Rectal smooth muscle tissue (tissue), 1 donor: Measurements from ENCODE around the gene NTM.

Experiments used
- H3K27ac ChIP-seq: one replicate; pipeline ENCODE4 v1.7.0; 2013; ENCODE audit warnings: low read depth, low read length, inconsistent platforms
- H3K27me3 ChIP-seq: one replicate; pipeline ENCODE4 v1.7.0; 2013; ENCODE audit warnings: low read length; ENCODE audit not compliant: control insufficient read depth, insufficient read depth
- H3K36me3 ChIP-seq: one replicate; pipeline ENCODE4 v1.7.0; 2013; ENCODE audit warnings: low read length; ENCODE audit not compliant: control insufficient read depth, insufficient read depth
- H3K4me1 ChIP-seq: one replicate; pipeline ENCODE4 v1.7.0; 2013; ENCODE audit warnings: low read length; ENCODE audit not compliant: control insufficient read depth, insufficient read depth
- H3K4me3 ChIP-seq: one replicate; pipeline ENCODE4 v1.7.0; 2013; ENCODE audit warnings: low read length
- H3K9ac ChIP-seq: one replicate; pipeline ENCODE4 v1.7.0; 2013; ENCODE audit warnings: low read length

Gene NTM

DNA sequence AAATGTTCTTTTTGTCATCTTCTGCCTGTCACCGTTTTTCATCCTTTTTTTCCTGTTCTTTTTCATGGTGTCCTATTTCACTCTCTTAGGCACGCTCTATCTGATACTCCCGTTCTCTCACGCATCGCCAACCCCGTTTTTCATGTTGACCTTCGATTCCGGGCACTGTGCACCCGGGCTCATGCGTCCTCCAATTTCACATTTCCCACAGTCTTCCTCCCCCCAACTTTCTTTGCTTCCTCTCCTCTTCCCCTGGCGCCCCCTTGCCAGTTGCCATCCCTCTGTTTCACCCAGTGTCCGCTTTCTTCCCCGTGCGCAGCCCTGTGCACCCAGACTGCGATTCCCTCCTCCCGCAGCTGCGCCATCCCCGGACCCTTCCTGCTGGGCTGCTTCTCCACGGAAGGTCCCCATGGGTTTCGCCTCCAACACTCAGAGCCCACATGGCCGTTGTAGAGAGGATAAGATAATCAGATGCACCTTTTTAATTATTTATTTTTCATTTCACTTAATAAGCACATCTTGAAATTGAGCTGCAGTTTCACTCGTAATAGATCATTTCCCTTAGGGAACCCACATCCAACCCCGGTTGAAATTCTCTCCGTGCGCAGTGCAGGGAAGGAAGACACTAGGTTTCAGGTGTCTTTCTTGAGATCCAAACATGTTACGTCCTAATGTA is 791.1 kb downstream of the NTM start:
- Histone ChIP-seq H3K9ac (no peak overlapping the region), H3K4me1 (no peaks in the 10 kb centered on the region), H3K4me3 (no peak overlapping the region), H3K27ac (no peak overlapping the region), H3K27me3 (no peaks in the 10 kb centered on the region), H3K36me3 (no peaks in the 10 kb centered on the region)

DNA sequence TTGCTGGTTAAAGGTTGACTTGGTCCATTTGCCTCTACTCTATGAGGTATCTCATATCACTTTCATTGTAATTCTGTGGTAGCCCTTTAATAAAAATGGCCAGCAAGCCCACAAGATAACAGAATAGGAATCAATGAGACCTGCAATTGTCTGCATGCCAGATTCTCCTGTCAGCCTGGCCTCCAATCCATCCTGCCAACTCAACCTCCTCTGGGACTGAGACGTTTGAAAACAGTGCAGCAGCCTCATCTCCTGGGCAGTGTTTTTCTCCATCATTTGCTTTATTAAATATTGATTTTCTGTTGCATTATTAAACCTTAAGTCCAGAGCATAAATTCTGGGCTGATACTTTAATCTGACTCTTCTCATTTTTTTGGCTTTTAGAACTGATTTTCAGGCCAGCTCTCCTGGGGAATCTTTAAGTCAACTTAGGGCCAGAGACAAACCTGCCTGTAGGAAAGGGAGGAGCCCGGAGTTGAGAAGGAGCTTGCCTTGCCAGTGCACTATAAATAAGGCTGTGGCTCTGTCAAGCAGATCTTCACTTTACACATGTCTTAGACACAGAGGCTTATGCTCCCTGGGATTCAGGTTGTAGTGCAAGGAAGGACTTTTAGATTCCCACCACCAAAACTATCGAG is 798.0 kb downstream of the NTM start:
- Histone ChIP-seq H3K4me1 (no peaks in the 10 kb centered on the region), H3K27ac (no peak overlapping the region)

DNA sequence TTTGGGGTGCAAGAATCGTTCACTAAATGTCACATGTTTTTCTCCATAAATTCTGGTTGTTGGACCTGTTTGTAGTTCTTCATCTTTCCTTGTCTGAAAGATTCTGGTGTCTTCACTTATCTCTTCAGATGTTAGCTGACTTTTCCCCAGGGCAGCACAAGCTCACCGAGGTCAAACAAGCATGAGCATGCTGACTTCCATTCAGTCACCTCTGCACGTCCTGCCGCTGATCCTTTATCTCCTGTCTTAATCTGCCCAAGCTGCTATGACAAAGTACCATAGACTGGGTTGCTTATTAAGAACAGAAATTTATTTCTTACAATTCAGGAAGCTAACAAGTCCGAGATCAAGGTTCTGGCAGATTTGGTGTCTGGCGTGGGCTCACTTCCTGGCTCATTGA is 800.6 kb downstream of the NTM start:
- no peak overlapping the region for H3K27ac ChIP-seq
- H3K4me3 ChIP-seq, result no peak overlapping the region
- no peak overlapping the region for H3K9ac ChIP-seq
- H3K27me3 ChIP-seq, result no peaks in the 10 kb centered on the region
- no peaks in the 10 kb centered on the region for H3K36me3 ChIP-seq
- H3K4me1 ChIP-seq, result no peaks in the 10 kb centered on the region

More for the DNA sequence above, 798.0 kb downstream of the NTM start:
- Histone ChIP-seq H3K4me3 (no peak overlapping the region), H3K36me3 (no peaks in the 10 kb centered on the region), H3K9ac (no peak overlapping the region), H3K27me3 (no peaks in the 10 kb centered on the region)

DNA sequence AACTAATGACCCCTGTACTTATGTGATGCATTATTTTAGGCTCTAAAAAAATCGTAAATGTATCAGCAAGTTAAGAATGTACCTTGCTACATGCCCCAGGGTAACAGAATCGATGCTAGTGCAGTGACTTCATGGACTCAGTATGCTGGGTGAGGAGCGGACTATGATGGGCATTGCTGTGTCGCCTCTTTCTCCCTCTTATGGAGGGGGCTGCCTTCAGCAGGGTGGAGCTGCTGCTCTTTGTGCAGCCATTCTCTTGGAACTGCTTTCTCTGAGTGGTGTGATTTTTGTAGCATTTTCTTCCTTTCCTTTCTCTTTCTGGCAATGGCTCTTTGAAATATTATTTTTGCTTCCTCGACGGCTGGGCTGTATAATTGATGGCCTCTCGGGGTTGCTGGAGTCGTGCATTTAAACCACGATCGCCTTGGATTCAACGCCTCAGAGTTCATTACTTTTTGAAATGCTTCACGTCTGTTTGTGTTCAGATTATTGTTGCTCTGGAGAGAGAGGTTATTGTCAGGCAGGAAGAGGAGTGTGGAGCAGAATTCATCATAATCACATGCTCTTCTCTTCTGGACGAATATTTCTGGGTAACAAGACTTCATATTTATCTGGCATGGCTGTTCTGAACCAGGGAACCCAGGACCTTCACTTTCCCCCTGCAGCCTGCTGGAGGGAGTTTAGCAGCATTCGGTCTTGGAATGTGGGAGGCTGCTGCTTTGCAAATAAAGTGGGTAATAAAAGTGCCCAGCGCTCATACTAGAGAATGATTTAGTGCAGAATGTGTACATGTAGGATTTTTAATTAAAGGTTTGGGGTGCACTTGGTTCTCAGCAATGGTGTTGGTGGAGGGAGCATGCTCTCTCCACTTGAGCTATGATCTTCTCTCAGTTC is 804.2 kb downstream of the NTM start:
- Histone ChIP-seq H3K9ac (no peak overlapping the region), H3K4me1 (no peaks in the 10 kb centered on the region), H3K36me3 (no peaks in the 10 kb centered on the region), H3K27me3 (no peaks in the 10 kb centered on the region), H3K4me3 (no peak overlapping the region), H3K27ac (no peak overlapping the region)

DNA sequence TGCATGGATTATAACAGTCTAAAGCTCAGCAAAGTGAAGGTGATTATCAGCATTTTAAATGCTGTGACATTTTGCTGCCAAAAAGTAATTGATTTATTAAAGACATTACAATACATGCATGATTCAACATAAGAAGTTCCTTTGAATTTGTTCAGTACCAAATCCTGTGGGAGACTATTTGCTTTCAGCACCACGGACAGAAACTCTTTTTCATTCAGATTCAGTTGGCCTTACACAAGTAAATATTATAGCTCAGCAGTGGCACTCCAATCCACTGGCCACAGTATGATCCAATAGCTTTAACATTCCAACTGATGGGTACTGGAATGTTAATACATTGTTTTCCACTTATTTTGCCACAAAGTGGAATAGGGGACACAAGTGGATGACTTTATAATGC is 806.7 kb downstream of the NTM start:
- Histone ChIP-seq H3K27me3 (no peaks in the 10 kb centered on the region), H3K27ac (no peak overlapping the region), H3K4me3 (no peak overlapping the region), H3K4me1 (no peaks in the 10 kb centered on the region), H3K36me3 (no peaks in the 10 kb centered on the region), H3K9ac (no peak overlapping the region)

DNA sequence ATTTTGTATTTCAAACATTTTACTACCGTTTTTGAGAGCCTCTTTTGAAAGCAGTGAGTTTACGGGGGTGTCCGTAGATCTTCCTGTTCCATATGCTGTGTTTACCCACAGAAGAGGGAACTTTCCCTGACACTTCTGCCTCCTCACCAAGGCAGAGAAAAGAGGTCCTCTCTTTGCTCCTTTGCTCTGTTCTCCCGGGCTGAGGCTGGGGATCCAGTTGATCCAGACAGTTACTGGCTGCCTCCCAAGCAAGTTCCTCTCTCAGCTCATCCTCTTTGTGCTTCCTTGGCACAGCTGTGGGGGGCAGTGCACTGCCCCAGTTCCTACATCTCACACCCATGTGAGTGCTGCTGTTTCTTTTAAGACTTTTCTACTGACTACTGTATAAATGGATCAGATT is 813.7 kb downstream of the NTM start:
- Histone ChIP-seq H3K4me3 (no peak overlapping the region), H3K27ac (no peak overlapping the region), H3K4me1 (no peaks in the 10 kb centered on the region), H3K9ac (no peak overlapping the region), H3K27me3 (no peaks in the 10 kb centered on the region), H3K36me3 (no peaks in the 10 kb centered on the region)

DNA sequence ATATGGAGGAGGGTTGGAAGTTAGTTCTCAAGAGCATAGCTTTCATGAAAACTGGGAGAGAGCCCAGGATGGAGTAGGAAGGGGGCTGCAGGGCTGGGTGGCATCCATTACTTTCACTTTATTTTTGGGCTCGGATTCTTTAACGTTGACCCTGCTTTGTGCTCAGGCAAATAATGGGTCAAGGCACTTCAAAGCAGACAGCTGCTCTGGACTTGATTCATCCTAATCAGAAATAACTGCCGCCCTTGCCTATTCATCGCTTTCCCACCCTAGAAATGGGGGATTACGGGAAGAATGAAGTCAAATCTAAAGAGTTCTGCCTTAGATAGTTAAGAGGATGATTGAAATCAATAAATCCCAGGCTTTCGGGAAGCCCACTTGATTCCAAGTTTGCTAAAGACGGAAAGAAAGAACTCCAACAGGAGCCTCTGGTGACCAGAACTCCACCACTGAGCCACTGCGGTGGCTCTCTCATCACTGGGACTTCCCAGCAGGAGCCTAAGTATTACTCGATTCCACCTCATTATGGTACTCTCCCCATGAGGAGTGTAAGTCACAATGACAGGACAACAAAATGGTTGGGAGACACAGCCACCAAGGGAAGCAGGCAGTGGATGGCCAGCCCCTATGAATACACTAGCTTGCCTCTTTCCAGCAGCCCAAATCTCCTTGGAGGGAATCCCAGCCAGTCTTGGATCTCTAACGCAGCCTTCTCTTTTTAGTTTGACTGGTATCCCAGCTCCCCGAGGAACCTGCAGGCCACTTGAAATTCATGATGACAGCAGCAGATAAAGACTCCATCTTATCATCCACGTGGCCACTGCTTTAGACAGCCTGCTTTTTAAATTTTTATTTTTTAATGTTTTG is 815.5 kb downstream of the NTM start:
- no peaks in the 10 kb centered on the region for H3K27me3 ChIP-seq
- no peak overlapping the region for H3K4me3 ChIP-seq
- H3K4me1 ChIP-seq, result no peaks in the 10 kb centered on the region
- no peaks in the 10 kb centered on the region for H3K36me3 ChIP-seq
- H3K27ac ChIP-seq, result no peak overlapping the region
- H3K9ac ChIP-seq, result no peak overlapping the region

DNA sequence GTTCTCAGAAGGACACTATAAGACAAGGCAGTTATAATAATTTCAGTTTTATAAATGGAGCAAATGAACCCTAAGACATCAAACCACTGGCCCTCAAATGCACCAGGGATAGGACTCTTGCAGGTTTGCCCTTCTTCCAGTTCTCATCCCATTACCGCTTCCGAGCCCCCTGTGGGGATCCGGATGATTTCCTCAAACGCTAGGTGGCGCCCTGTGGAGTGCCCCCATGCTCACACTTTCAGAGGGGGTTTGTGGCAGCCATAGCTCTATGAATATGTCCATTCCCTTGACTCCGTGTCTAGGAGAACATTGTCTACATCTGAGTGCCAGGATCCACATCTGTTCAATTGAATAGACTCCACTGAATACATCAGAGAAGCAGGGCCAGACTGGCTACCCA is 816.3 kb downstream of the NTM start:
- H3K36me3 ChIP-seq, result no peaks in the 10 kb centered on the region
- H3K27ac ChIP-seq, result no peak overlapping the region
- no peaks in the 10 kb centered on the region for H3K27me3 ChIP-seq
- H3K4me3 ChIP-seq, result no peak overlapping the region
- no peak overlapping the region for H3K9ac ChIP-seq
- no peaks in the 10 kb centered on the region for H3K4me1 ChIP-seq

DNA sequence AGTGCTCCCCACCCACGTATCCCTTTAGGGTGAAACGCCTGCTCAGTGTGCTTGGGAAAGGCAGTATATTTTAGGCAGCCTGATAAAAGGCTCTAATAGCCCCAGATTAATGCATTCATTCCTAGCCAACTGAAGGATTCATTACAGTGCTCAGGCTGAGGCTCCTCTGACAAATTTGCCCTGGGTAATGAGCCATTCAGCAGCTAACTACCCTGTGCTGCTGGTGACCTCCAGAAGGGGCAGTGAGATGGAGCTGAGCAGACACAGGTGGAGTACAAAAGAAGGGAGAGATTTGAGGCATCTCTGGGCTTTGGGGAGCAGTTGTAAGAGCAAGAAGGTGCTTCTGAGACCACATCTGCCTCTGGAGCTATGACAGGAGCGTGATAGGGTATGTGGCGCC is 817.0 kb downstream of the NTM start:
- Histone ChIP-seq H3K36me3 (no peaks in the 10 kb centered on the region), H3K4me1 (no peaks in the 10 kb centered on the region), H3K27ac (no peak overlapping the region), H3K4me3 (no peak overlapping the region), H3K9ac (no peak overlapping the region), H3K27me3 (no peaks in the 10 kb centered on the region)

DNA sequence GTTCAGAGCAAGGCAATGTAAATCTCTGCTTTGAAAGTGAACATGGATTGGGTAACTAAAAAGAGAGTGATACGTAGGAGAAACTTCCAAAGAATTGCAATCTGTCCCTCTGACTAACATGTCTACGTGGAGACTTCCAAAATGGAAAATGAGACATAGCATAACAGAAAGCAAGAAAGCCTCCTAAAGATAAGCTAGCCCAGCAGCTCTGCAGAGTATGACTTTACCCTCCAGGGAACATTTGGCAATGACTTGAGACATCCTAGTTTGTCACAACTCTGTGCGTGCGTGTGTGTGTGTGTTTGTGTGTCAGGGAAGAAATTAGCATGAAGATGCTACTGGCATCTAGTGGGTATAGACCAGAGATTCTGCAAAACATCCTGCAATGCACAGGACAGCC is 817.4 kb downstream of the NTM start:
- H3K4me3 ChIP-seq, result no peak overlapping the region
- no peaks in the 10 kb centered on the region for H3K36me3 ChIP-seq
- H3K27ac ChIP-seq, result no peak overlapping the region
- no peaks in the 10 kb centered on the region for H3K27me3 ChIP-seq
- H3K9ac ChIP-seq, result no peak overlapping the region
- no peaks in the 10 kb centered on the region for H3K4me1 ChIP-seq

DNA sequence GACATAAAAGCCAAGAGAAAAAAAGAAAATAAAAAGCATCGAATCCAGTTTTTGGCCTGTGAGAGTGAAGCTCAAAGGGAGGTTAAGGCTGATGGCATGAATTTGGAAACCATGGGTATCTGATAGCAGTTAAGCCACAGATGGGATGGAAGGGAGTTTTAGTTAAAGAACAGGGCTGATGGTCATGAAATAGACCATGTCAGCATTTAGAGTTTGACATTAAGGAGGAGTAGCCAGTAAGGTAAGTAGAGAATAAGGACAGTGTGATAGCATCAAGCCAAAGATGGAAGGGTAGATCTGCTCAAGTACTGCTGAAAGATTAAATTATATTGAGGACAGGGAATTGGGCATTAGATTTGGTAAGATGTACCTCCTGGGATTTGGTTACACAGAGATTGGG is 826.5 kb downstream of the NTM start:
- H3K4me3 ChIP-seq, result no peak overlapping the region
- no peaks in the 10 kb centered on the region for H3K27me3 ChIP-seq
- no peak overlapping the region for H3K27ac ChIP-seq
- H3K9ac ChIP-seq, result no peak overlapping the region
- no peaks in the 10 kb centered on the region for H3K4me1 ChIP-seq
- no peaks in the 10 kb centered on the region for H3K36me3 ChIP-seq

DNA sequence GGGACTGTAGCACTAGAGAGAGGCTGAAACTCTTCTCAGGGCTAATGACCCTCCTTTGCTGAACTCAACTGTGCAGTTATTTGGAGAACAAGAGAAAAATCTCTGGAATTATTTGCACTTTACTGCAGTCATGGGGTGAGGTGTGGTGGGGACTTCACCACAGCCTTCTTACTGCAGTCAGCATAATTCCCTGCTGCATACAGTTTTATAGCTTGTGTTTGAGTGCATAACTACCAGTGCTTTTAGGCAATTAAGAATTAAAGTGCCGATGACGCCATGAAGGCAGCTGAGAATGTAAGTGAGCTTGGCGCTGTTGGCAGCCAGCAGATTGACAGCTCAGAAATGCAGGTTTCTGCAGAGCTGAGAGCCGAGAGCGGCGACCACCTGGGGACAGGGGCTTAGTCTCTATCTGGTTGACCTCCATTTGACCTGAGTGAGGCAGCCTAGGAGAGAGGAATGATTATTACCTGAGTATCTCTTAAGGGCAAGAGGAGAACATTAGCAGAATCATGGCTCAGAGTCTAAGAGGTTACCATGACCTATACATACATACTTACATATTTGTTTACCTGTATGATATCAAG is 830.0 kb downstream of the NTM start:
- Histone ChIP-seq H3K27me3 (no peaks in the 10 kb centered on the region), H3K4me3 (no peak overlapping the region), H3K36me3 (no peaks in the 10 kb centered on the region), H3K9ac (no peak overlapping the region), H3K27ac (no peak overlapping the region), H3K4me1 (no peaks in the 10 kb centered on the region)
